Adipose tissue (tissue), 3 donors: ENCODE data around the gene REXO1. TPM values are rescaled to one million over a fixed set of nuclear protein-coding genes. Genes with fewer than 3 reads are reported as not detected.
"Not testable (repeated sequence)": the region's sequence is repeated elsewhere in the genome, so short reads cannot be mapped to it uniquely, and the experiment has no call there.

Source experiments
- H3K27ac ChIP-seq: one replicate; pipeline ENCODE4 v1.5.1; 2013; ENCODE audit warnings: low read depth, low read length
- WGBS, 3 donors: extraction: QIAGEN DNeasy Blood & Tissue Kit; methylation state at CpG; one replicate each; pipeline ENCODE4 v1.1.7; 2013; 5-methylcytosine and 5-hydroxymethylcytosine counted together
- polyA plus RNA-seq, 3 donors: library from polyadenylated mRNA; stranded (reverse); fragments of 200-250 nt; gene quantifications; one replicate each; pipeline ENCODE4 v1.2.3, GENCODE V29; 2013
- donor health status: healthy with polysubstance abuse.
- donor health status: Bipolar disorder and iron deficiency.
- donor health status: healthy.

Gene REXO1, protein sequence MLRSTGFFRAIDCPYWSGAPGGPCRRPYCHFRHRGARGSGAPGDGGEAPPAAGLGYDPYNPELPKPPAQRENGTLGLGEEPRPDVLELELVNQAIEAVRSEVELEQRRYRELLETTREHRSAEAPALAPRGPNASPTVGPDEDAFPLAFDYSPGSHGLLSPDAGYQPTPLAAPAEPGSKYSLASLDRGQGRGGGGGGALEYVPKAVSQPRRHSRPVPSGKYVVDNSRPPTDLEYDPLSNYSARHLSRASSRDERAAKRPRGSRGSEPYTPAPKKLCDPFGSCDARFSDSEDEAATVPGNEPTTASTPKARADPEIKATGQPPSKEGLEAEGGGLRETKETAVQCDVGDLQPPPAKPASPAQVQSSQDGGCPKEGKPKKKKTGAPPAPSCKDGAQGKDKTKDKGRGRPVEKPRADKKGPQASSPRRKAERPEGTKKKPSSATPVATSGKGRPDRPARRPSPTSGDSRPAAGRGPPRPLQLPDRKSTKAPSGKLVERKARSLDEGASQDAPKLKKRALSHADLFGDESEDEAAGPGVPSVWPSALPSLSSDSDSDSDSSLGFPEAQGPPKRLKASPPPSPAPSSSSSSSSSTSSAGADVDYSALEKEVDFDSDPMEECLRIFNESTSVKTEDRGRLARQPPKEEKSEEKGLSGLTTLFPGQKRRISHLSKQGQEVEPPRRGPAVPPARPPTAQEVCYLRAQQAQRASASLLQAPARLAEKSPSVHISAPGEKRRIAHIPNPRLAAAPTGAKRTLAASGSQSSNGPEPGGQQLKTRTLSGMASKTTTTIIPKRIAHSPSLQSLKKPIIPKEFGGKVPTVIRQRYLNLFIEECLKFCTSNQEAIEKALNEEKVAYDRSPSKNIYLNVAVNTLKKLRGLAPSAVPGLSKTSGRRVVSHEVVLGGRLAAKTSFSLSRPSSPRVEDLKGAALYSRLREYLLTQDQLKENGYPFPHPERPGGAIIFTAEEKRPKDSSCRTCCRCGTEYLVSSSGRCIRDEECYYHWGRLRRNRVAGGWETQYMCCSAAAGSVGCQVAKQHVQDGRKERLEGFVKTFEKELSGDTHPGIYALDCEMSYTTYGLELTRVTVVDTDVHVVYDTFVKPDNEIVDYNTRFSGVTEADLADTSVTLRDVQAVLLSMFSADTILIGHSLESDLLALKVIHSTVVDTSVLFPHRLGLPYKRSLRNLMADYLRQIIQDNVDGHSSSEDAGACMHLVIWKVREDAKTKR
- polyA plus RNA-seq: 10 to 100 TPM; 11.0 to 29.2 (median 23.5) TPM

DNA sequence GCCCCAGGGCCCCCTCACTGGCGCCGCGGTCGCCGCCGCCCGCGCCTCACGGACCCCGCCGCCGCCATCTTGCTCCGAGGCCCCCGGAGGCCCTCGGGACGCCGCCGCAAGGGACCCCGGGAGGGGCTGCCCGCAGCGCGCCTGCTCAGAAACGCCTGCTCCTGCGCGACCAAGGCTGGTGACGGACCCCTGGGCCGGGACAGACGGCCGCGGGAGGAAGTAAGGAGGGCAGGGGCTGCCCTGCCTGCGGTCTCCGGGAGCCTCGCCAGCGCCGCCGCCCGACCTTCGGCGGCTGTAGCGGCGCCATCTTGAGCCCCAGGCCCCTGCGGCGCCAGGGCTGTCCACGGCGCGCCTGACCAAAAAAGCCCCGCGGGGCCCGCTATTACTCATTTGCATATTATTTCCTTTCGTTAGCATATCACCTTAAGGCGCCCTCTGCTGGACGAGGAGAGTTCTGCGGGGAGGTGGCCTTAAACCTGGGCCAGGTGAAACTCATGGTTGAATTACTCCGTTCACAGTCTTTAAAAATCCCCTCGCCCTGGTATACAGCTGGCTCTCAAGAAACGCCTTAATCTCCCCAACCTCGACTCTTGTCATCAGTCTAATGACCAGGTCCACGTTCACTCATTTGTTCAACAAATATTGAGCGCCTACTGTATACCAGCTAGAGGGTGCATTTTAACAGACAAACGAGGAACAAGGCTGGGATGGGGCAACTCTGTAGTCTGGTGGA, at the start of gene REXO1:
Gene REXO1 (minus strand): TSS at position 85 of the 733 bp plus-strand sequence. CDS start 125 bp downstream, outside the sequence.
- WGBS, 3 donors: 2 to 3% (median 2%) methylated on average over 55 to 60 of the region's 60 CpGs
- H3K27ac ChIP-seq: peak within 1 kb of the TSS; percentile 98

DNA sequence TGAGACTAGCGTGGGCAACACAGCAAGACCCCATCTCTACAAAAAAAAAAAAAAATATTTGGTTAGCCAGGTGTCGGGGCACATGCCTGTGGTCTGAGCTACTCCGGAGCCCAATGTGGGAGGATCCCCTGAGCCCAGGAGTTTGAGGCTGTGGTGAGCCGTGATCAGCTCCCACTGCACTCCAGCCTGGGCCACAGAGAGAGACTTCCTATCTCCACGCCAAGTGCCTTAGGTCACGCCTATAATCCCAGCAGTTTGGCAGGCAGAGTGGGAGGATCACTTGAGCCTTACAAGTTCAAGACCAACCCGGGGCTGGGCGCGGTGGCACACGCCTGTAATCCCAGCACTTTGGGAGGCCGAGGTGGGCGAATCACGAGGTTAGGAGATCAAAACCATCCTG, 48.2 kb upstream of the REXO1 start:
- 79 to 82% (median 80%) methylated on average over 13 of the region's 13 CpGs for WGBS, 3 donors
- H3K27ac ChIP-seq: no peak overlapping the region

- H3K27ac ChIP-seq: no peak overlapping the region
- WGBS, 3 donors: 82 to 89% (median 84%) methylated on average over 17 of the region's 17 CpGs
These were observed 45.5 kb upstream of the REXO1 start for GRCh38 chr19:1893791-1894190.

GRCh38 chr19:1889907-1890306, 41.6 kb upstream of the REXO1 start:
- H3K27ac ChIP-seq: no peak overlapping the region
- WGBS, 3 donors: 96 to 100% (median 100%) methylated on average over 1 of the region's 1 CpG

GRCh38 chr19:1888385-1888784, 40.1 kb upstream of the REXO1 start:
- 63 to 94% (median 89%) methylated on average over 5 of the region's 5 CpGs for WGBS, 3 donors
- H3K27ac ChIP-seq: no peak overlapping the region

- H3K27ac ChIP-seq: not testable (repeated sequence)
- 91 to 96% (median 92%) methylated on average over 15 of the region's 15 CpGs for WGBS, 3 donors
These were observed 38.1 kb upstream of the REXO1 start for GRCh38 chr19:1886360-1886759.

DNA sequence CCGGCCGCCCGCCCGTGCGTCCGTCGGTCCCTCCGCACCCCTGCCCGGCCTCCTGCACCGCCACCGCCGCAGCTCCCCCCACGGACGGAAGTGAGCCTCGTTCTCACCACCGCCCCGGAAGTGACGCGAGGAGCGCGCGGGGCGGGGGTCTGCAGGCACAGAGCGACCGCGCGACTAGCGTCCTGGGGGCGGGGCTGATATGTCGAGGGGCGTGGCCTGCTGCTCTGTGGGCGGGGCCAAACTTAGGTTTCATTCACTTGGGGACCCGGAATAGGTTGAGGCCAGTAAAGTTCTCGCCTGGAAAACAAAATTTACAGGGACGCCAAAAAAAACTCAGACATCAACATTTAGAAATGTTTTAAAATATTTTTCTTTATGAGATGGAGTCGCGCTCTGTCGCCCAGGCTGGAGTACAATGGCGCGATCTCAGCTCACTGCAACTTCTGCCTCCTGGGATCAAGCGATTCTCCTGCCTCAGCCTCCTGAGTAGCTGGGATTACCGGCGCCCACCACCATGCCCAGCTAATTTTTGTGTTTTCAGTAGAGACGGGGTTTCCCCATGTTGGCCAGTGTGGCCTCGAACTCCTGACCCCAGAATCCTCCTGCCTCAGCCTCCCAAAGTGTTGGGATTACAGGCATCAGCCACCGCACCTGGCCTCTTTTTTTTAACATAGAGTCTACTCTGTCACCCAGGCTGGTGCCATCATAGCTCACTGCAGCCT, 37.3 kb upstream of the REXO1 start, which contains the start of gene ABHD17A:
Gene ABHD17A (minus strand): TSS at position 99 of the 722 bp plus-strand sequence. CDS start 3,930 bp downstream, outside the sequence.
- WGBS, 3 donors: 21 to 24% (median 23%) methylated on average over 40 to 46 of the region's 46 CpGs
- not testable (repeated sequence) for H3K27ac ChIP-seq

DNA sequence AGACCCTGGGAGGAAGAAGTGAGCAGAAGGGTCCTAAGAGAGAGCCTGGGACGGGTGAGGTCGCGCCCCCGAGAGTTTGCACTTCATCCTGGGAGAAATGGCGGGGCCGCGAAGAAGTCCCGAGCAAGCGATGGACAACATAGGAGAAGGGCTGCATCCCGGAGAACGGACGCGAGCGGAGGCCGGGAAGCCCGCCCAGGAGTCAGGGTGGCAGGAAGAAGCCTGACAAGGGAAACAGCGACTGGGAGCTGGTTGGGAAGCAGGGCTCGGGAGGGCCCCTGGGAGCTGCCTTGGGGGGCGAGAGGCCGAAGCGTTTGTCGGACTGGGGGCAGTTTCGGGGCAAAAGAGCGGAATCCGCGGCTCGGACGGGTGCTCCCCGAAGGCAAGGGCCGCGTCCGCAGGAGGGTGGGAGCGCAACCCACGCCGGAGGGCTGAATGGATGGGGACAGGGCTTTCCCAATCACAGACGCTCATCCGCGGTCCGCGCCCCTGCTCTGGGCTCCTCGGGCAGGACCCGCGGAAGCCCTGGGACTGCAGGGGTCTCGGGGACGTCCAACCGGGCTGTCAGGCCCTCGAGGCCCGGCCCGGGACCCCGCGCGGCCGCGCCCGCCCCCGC, 36.5 kb upstream of the REXO1 start:
- 1% methylated on average over 41 to 47 of the region's 56 CpGs for WGBS, 3 donors

GRCh38 chr19:1884291-1884718, 36.0 kb upstream of the REXO1 start:
- no peak overlapping the region for H3K27ac ChIP-seq
- WGBS, 3 donors: 1 to 4% (median 4%) methylated on average over 11 of the region's 11 CpGs

More for the DNA sequence above, 36.5 kb upstream of the REXO1 start:
- no peak overlapping the region for H3K27ac ChIP-seq

DNA sequence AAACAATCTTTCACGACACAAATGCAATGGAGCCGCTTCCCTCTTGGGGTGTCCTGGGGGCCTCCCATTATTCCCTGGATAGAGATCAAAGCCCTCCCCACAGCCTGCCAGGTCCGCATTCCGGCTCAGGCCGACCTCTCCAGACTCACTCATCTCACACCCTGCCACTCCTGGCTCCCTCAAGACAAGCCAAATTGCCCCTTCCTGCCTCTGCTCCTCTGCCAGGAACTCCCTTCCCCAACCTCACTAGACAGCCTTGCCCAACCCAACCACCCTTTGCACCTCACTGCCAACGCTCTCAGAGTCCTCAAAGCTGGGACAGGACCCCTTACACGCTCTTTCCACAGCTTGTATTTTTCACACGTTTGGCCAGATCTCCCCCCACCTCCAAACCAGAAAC, 35.5 kb upstream of the REXO1 start:
- H3K27ac ChIP-seq: no peak overlapping the region
- WGBS, 3 donors: 19 to 28% (median 28%) methylated on average over 8 of the region's 8 CpGs

GRCh38 chr19:1882786-1883692, 34.8 kb upstream of the REXO1 start:
- 64 to 70% (median 67%) methylated on average over 25 of the region's 25 CpGs for WGBS, 3 donors
- H3K27ac ChIP-seq: no peak overlapping the region

DNA sequence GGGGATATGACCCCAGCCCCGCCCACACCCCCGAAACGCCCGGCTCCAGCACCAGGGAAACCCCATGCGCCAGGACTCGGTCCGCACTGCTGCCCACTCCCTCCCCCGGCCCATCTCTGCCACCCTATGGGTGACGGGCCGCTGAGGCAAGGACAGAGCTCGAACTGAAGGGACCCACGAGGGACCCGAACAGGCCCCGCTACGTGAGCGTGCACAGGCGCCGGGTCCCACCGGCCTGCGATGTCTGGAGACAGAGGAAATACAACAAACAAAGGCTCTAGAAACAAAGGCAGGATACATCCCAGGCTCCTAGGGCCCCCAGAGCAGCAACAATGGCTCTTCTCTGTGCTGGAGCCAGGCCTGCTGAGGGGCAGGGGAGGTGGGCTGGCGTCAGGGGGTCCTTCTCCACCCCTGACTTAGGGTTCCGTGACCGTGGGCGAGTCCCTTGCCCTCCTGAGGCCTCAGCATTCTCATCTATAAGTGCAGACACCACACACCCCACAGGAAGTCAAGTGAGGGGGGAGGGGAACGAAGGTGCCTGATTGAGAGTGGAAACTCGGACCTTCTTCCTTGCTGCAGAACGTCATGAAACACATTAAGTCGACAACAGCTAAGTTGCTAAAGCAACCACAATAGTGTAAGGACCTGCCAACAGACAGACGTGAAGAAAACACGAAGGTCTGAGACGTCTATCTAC, 34.0 kb upstream of the REXO1 start:
- no peak overlapping the region for H3K27ac ChIP-seq
- WGBS, 3 donors: 61 to 70% (median 62%) methylated on average over 29 to 31 of the region's 31 CpGs

DNA sequence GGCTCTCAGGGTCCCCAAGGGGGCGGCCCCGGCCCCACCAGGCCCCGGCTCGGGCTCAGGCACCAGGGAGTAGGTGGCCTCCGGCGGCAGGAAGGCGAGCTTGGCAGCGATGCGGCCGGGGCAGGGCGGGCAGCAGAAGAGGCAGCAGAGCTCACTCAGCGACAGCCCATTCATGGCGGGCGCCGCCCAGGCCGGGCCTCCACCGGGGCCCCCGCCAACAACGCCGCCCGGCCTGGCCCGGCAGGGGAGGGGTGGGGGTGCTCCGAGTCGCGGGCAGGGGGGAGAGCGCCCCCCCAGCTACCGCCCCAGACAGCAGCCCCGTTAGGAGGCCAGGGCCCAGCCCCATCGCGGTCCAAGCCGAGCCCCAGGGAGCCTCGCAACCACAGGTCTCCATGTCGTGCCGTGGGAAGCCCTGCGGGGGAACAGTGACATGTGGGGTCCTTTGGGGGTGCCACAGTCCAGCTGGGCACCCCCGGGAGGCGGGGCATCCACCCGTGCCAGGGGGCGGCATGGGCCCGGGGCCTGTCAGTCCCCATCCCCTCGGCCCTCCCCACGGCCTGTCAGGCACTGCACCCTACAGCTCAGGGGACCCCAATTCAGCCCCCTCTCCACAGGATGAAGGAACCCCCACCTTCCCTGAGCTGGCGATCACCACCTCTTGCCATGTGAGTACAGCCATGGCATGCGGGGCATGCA, 33.3 kb upstream of the REXO1 start:
- 59 to 72% (median 60%) methylated on average over 16 to 41 of the region's 44 CpGs for WGBS, 3 donors
- H3K27ac ChIP-seq: not testable (repeated sequence)

- 69 to 82% (median 81%) methylated on average over 25 to 33 of the region's 35 CpGs for WGBS, 3 donors
- H3K27ac ChIP-seq: no peak overlapping the region
These were observed 32.5 kb upstream of the REXO1 start for GRCh38 chr19:1880611-1881392.
